B cell (primary cell): ENCODE data around the gene AK9. TPM values are rescaled to one million over a fixed set of nuclear protein-coding genes. Genes with fewer than 3 reads are reported as not detected.

Experiments used
- ATAC-seq: fragments of 200-7000 bp; cut with Tn5 transposase; one replicate; pipeline ENCODE4 v1.10.0; 2021; ENCODE audit warnings: low read depth, mild to moderate bottlenecking, moderate number of reproducible peaks, moderate library complexity
- CTCF ChIA-PET: fragments of 350-600 bp; sonication (Branson Sonifier 250); formaldehyde crosslinking; loops from one replicate; lab custom pipeline; 2021; ENCODE audit warnings: antibody characterized with exemption, inconsistent platforms; lab: Charles Lee
- POLR2A ChIA-PET: fragments of 350-600 bp; sonication (Branson Sonifier 250); formaldehyde crosslinking; loops from one replicate; lab custom pipeline; 2021; ENCODE audit warnings: antibody characterized with exemption; lab: Charles Lee
- DNase-seq: peaks from one replicate; pipeline ENCODE4 v3.0.0; 2013
- H2AFZ ChIP-seq: 2 replicates; pipeline ENCODE4 v1.6.1; 2012; ENCODE audit warnings: mild to moderate bottlenecking, low read depth, low read length; ENCODE audit not compliant: insufficient read depth, poor library complexity, severe bottlenecking
- H3K27ac ChIP-seq, 2 donors: 1 replicate in 1 of 2; 2 replicates in 1 of 2; pipeline ENCODE4 v1.5.1; 2012 to 2013; ENCODE audit warnings: low read length in 2 of 2, mild to moderate bottlenecking in 2 of 2, moderate library complexity in 1 of 2
- H3K27me3 ChIP-seq, 4 experiments: fragments of 200-600 bp in 1 of 4; sonication (generic) in 1 of 4; replicated peaks in 1 of 4; 1 replicate in 2 of 4; 2 replicates in 2 of 4; pipeline versions ENCODE4 v1.6.1 to v1.7.0; 2013 to 2016; ENCODE audit warnings: low read length in 3 of 4, mild to moderate bottlenecking in 2 of 4, mixed read lengths in 1 of 4, moderate library complexity in 1 of 4; ENCODE audit not compliant: insufficient read depth in 4 of 4, control insufficient read depth in 3 of 4; ENCODE audit errors: control extremely low read depth in 1 of 4
- H3K36me3 ChIP-seq, 2 experiments: replicated peaks in 1 of 2; 1 replicate in 1 of 2; 2 replicates in 1 of 2; pipeline versions ENCODE4 v1.6.1 to v1.7.1; 2013; ENCODE audit warnings: low read length in 1 of 2; ENCODE audit not compliant: insufficient read depth in 2 of 2, control insufficient read depth in 1 of 2; ENCODE audit errors: control extremely low read depth in 1 of 2, extremely low read depth in 1 of 2
- H3K4me1 ChIP-seq, 2 donors: fragments of 200-600 bp in 1 of 2; sonication (generic) in 1 of 2; 1 replicate in 1 of 2; 2 replicates in 1 of 2; pipeline versions ENCODE4 v1.5.1 to v1.6.1; 2013 to 2017; ENCODE audit warnings: low read length in 2 of 2; ENCODE audit not compliant: control insufficient read depth in 2 of 2, insufficient read depth in 2 of 2
- H3K4me2 ChIP-seq: replicated peaks from 2 replicates; pipeline ENCODE3; 2012; ENCODE audit warnings: mild to moderate bottlenecking, low read depth, low read length; ENCODE audit not compliant: poor library complexity, severe bottlenecking
- H3K4me3 ChIP-seq, 5 experiments: fragments of 200-600 bp in 1 of 5; sonication (generic) in 1 of 5; 1 replicate in 3 of 5; 2 replicates in 2 of 5; pipeline versions ENCODE4 v1.5.1 to v1.7.0; 2011 to 2016; ENCODE audit warnings: low read length in 4 of 5, mild to moderate bottlenecking in 4 of 5, low read depth in 2 of 5, control low read depth in 1 of 5, moderate library complexity in 1 of 5; ENCODE audit not compliant: insufficient read depth in 1 of 5; ENCODE audit errors: control extremely low read depth in 1 of 5, extremely low read depth in 1 of 5
- H3K79me2 ChIP-seq: fragments of 200-600 bp; sonication (generic); one replicate; pipeline ENCODE4 v1.6.0; 2016; ENCODE audit warnings: low read length; ENCODE audit not compliant: control insufficient read depth, insufficient read depth
- H3K9ac ChIP-seq: fragments of 200-600 bp; sonication (generic); 2 replicates; pipeline ENCODE4 v1.6.1; 2017; ENCODE audit warnings: mild to moderate bottlenecking, low read length, moderate library complexity
- H3K9me3 ChIP-seq, 3 donors: one replicate each; pipeline versions ENCODE4 v1.6.1 to v1.7.1; 2013; ENCODE audit warnings: low read length in 2 of 3; ENCODE audit not compliant: control insufficient read depth in 2 of 3, insufficient read depth in 1 of 3; ENCODE audit errors: control extremely low read depth in 1 of 3
- H4K20me1 ChIP-seq: 2 replicates; pipeline ENCODE4 v1.6.0; 2012; ENCODE audit warnings: mild to moderate bottlenecking, low read length; ENCODE audit not compliant: insufficient read depth, control insufficient read depth, poor library complexity, severe bottlenecking
- H3K27ac Mint-ChIP-seq: one replicate; pipeline ENCODE4 v1.8.0; 2021; ENCODE audit warnings: mixed read lengths
- H3K27me3 Mint-ChIP-seq: one replicate; pipeline ENCODE4 v1.8.0; 2021; ENCODE audit warnings: mixed read lengths
- H3K4me1 Mint-ChIP-seq: one replicate; pipeline ENCODE4 v1.8.0; 2021; ENCODE audit warnings: mixed read lengths
- H3K4me3 Mint-ChIP-seq: one replicate; pipeline ENCODE4 v1.8.0; 2021; ENCODE audit warnings: mixed read lengths
- H3K9me3 Mint-ChIP-seq: one replicate; pipeline ENCODE4 v1.8.0; 2022; ENCODE audit warnings: mixed read lengths; ENCODE audit not compliant: insufficient read depth
- CTCF ChIP-seq: fragments of 200-600 bp; IDR thresholded peaks from one replicate; pipeline ENCODE4 v1.8.0; 2022; ENCODE audit warnings: antibody characterized with exemption, mild to moderate bottlenecking
- EZH2 ChIP-seq: IDR thresholded peaks from 2 replicates; pipeline ENCODE4 v1.6.1; 2012; ENCODE audit warnings: borderline replicate concordance, low read depth, mild to moderate bottlenecking, moderate library complexity, low read length; ENCODE audit not compliant: insufficient read depth, poor library complexity, severe bottlenecking
- WGBS: methylation state at CpG from one replicate; pipeline ENCODE4 v1.1.5; 2013; ENCODE audit warnings: missing lambda C conversion rate; ENCODE audit not compliant: insufficient coverage; 5-methylcytosine and 5-hydroxymethylcytosine counted together
- intact Hi-C: fragments of 100-400 bp; cut with micrococcal nuclease; formaldehyde crosslinking; loops from one replicate; pipeline ENCODE4 v1.10.0; 2022
- polyA plus RNA-seq: library from polyadenylated mRNA; depleted of rRNA; stranded (reverse); fragments of >200 nt; gene quantifications from 2 replicates; pipeline ENCODE4 v1.2.3, GENCODE V29; 2012
- total RNA-seq, 2 donors: library from RNA; stranded (reverse); fragments of 120-200 nt in 1 of 2; gene quantifications; 1 replicate in 1 of 2; 2 replicates in 1 of 2; pipeline versions ENCODE4 v1.2.3 to v1.2.4, GENCODE V29; 2013 to 2022

The AK9 gene
- total and polyA plus RNA-seq, 2 donors (not counting 1 experiment from before 2014, with no cell fraction given): 6.4 to 26.5 TPM

GRCh38 chr6:109451376-109451775 is 239.6 kb downstream of the AK9 start:
- no peaks in the 10 kb centered on the region for H3K9me3 ChIP-seq
- Mint-ChIP-seq H3K27ac (peak overlapping the region; percentile 99), H3K4me3 (peak overlapping the region; percentile 37), H3K9me3 (no peaks in the 10 kb centered on the region), H3K4me1 (peaks cover 80% of the 10 kb centered on the region), H3K27me3 (no peaks in the 10 kb centered on the region)
- H4K20me1 ChIP-seq: peaks cover 9% of the 10 kb centered on the region
- H3K4me1 ChIP-seq: peaks cover 73 to 80% of the 10 kb centered on the region in 2 donors
- TF ChIP-seq EZH2 (no peak), CTCF (no peak)
- WGBS: 100% methylated on average over 6 of the region's 7 CpGs
- H3K27me3 ChIP-seq: no peaks in the 10 kb centered on the region
- H3K4me3 ChIP-seq: no peak overlapping the region
- intact Hi-C loops: loop anchor here (10.0 kb wide), 2 partner anchors 753 to 1423 kb away; partner anchors contain the start of gene AMD1
- H3K9ac ChIP-seq: no peak overlapping the region
- ChIA-PET CTCF (interaction anchor here (0.6 to 6.4 kb wide), 3 partner anchors 11 to 69 kb away, joined by 4 to 55 read pairs (median 4); partner anchors contain the start of genes CD164, PPIL6 and SMPD2), POLR2A (interaction anchor here (3.7 to 5.5 kb wide), 2 partner anchors 7 to 10 kb away, joined by 21 to 26 read pairs; partner anchors contain the start of genes PPIL6 and SMPD2)
- no peak overlapping the region for H2AFZ ChIP-seq
- peaks cover 43% of the 10 kb centered on the region for H3K79me2 ChIP-seq
- DNase-seq (peak; percentile 24), ATAC-seq (no peak)
- H3K27ac ChIP-seq: peak overlapping the region in 1 of 2 donors; percentile 98
- H3K36me3 ChIP-seq: peaks cover 0 to 38% of the 10 kb centered on the region in 2 experiments
- peak overlapping the region; percentile 14 for H3K4me2 ChIP-seq

- TF ChIP-seq CTCF: no peak
- TF ChIP-seq EZH2: no peak
- 90% methylated on average over 2 of the region's 3 CpGs for WGBS
- Histone ChIP-seq H3K9ac (no peak overlapping the region), H3K4me3 (no peak overlapping the region), H3K27ac (peak overlapping the region in 1 of 2 donors; percentile 76), H3K79me2 (peaks cover 37% of the 10 kb centered on the region), H3K9me3 (no peaks in the 10 kb centered on the region), H3K27me3 (no peaks in the 10 kb centered on the region), H2AFZ (no peak overlapping the region), H3K36me3 (peaks cover 0 to 43% of the 10 kb centered on the region in 2 experiments), H4K20me1 (peaks cover 9% of the 10 kb centered on the region), H3K4me1 (peaks cover 70 to 74% of the 10 kb centered on the region in 2 donors), H3K4me2 (peak overlapping the region; percentile 65)
- Mint-ChIP-seq H3K4me3 (peak overlapping the region; percentile 47), H3K27me3 (no peaks in the 10 kb centered on the region), H3K4me1 (peaks cover 78% of the 10 kb centered on the region), H3K9me3 (no peaks in the 10 kb centered on the region), H3K27ac (peak overlapping the region; percentile 79)
- ChIA-PET POLR2A (interaction anchor here (0.7 to 3.7 kb wide), 2 partner anchors 10 to 67 kb away, joined by 6 to 21 read pairs; partner anchors contain the start of genes PPIL6 and SMPD2), CTCF (interaction anchor here (0.5 to 0.6 kb wide), 2 partner anchors 10 to 22 kb away, joined by 3 to 4 read pairs; no protein-coding TSS in a partner anchor)
- intact Hi-C loops: loop anchor here (10.0 kb wide), 2 partner anchors 754 to 1424 kb away; partner anchors contain the start of gene AMD1
- no peak for ATAC-seq
- DNase-seq: peak; percentile 44
Measured at GRCh38 chr6:109450801-109451200, 240.2 kb downstream of the AK9 start.
